H9 (cell line): Measurements from ENCODE around the gene TLE6. TPM values are rescaled to one million over a fixed set of nuclear protein-coding genes. Genes with fewer than 3 reads are reported as not detected.
A peak's percentile ranks its signal among the peaks of the same experiment; 100 is the strongest.

Experiments
- DNase-seq: peaks from one replicate; pipeline ENCODE4 v3.0.0-alpha.2; 2017
- H2AFZ ChIP-seq: one replicate; pipeline ENCODE4 v1.6.1; 2013; ENCODE audit warnings: mild to moderate bottlenecking, low read length, control low read depth, moderate library complexity
- H2AK5ac ChIP-seq: 2 replicates; pipeline ENCODE4 v1.6.1; 2013; ENCODE audit warnings: low read length, control low read depth, mixed read lengths; ENCODE audit not compliant: insufficient read length
- H2BK120ac ChIP-seq: one replicate; pipeline ENCODE4 v1.6.1; 2013; ENCODE audit warnings: low read depth, mild to moderate bottlenecking, low read length, control low read depth, inconsistent platforms; ENCODE audit not compliant: poor library complexity, severe bottlenecking
- H2BK12ac ChIP-seq: 2 replicates; pipeline ENCODE4 v1.6.1; 2013; ENCODE audit warnings: low read length, control low read depth, mixed read lengths, low read depth; ENCODE audit not compliant: insufficient read length
- H2BK15ac ChIP-seq: 2 replicates; pipeline ENCODE4 v1.6.1; 2013; ENCODE audit warnings: low read depth, low read length, control low read depth
- H2BK20ac ChIP-seq: one replicate; pipeline ENCODE4 v1.6.1; 2013; ENCODE audit warnings: low read depth, mild to moderate bottlenecking, low read length, control low read depth, inconsistent platforms; ENCODE audit not compliant: poor library complexity, severe bottlenecking
- H2BK5ac ChIP-seq: 2 replicates; pipeline ENCODE4 v1.6.1; 2013; ENCODE audit warnings: low read length, control low read depth, mixed read lengths; ENCODE audit not compliant: insufficient read length
- H3K14ac ChIP-seq: 2 replicates; pipeline ENCODE4 v1.6.1; 2013; ENCODE audit warnings: low read length, control low read depth; ENCODE audit not compliant: insufficient read depth
- H3K18ac ChIP-seq: 2 replicates; pipeline ENCODE4 v1.6.1; 2013; ENCODE audit warnings: low read depth, mild to moderate bottlenecking, mixed read lengths, low read length, control low read depth; ENCODE audit not compliant: insufficient read length
- H3K23ac ChIP-seq: 2 replicates; pipeline ENCODE4 v1.6.1; 2013; ENCODE audit warnings: low read length, control low read depth, mixed read lengths, low read depth; ENCODE audit not compliant: insufficient read length
- H3K23me2 ChIP-seq: 2 replicates; pipeline ENCODE4 v1.6.1; 2013; ENCODE audit warnings: low read depth, mild to moderate bottlenecking, mixed read lengths, low read length, control low read depth; ENCODE audit not compliant: insufficient read length, poor library complexity, severe bottlenecking
- H3K27ac ChIP-seq: 2 replicates; pipeline ENCODE4 v1.5.1; 2013; ENCODE audit warnings: low read length, control low read depth, mixed read lengths, low read depth; ENCODE audit not compliant: insufficient read length
- H3K27me3 ChIP-seq: 2 replicates; pipeline ENCODE4 v1.6.1; 2013; ENCODE audit warnings: low read length, control low read depth, inconsistent platforms; ENCODE audit not compliant: insufficient read depth
- H3K4ac ChIP-seq: 2 replicates; pipeline ENCODE4 v1.6.1; 2013; ENCODE audit warnings: low read depth, mild to moderate bottlenecking, control low read depth, inconsistent platforms, low read length, moderate library complexity
- H3K4me1 ChIP-seq: 2 replicates; pipeline ENCODE4 v1.6.1; 2013; ENCODE audit warnings: low read length, control low read depth, inconsistent platforms; ENCODE audit not compliant: insufficient read depth
- H3K4me2 ChIP-seq: 2 replicates; pipeline ENCODE4 v1.6.1; 2013; ENCODE audit warnings: low read length, control low read depth, mixed read lengths; ENCODE audit not compliant: insufficient read length, insufficient read depth
- H3K56ac ChIP-seq: 2 replicates; pipeline ENCODE4 v1.6.1; 2013; ENCODE audit warnings: low read depth, mild to moderate bottlenecking, mixed read lengths, low read length, control low read depth; ENCODE audit not compliant: insufficient read length
- H3K79me1 ChIP-seq: 2 replicates; pipeline ENCODE4 v1.6.1; 2013; ENCODE audit warnings: low read depth, mild to moderate bottlenecking, moderate library complexity, low read length, control low read depth, inconsistent platforms; ENCODE audit not compliant: insufficient read depth, poor library complexity, severe bottlenecking
- H3K79me2 ChIP-seq: 2 replicates; pipeline ENCODE4 v1.6.1; 2013; ENCODE audit warnings: low read length, control low read depth, inconsistent platforms; ENCODE audit not compliant: insufficient read depth
- H3K9ac ChIP-seq: 2 replicates; pipeline ENCODE4 v1.6.1; 2013; ENCODE audit warnings: low read length, control low read depth, mixed read lengths; ENCODE audit not compliant: insufficient read length; ENCODE audit errors: extremely low read depth
- H3K9me3 ChIP-seq: one replicate; pipeline ENCODE4 v1.6.1; 2013; ENCODE audit warnings: low read depth, low read length, inconsistent platforms; ENCODE audit not compliant: control insufficient read depth
- H3T11ph ChIP-seq: one replicate; pipeline ENCODE4 v1.6.1; 2013; ENCODE audit warnings: mild to moderate bottlenecking, low read length, control low read depth, inconsistent platforms
- H4K20me1 ChIP-seq: one replicate; pipeline ENCODE4 v1.6.1; 2013; ENCODE audit not compliant: control insufficient read depth, insufficient read length, insufficient read depth
- H4K5ac ChIP-seq: 2 replicates; pipeline ENCODE4 v1.6.1; 2013; ENCODE audit warnings: low read depth, mild to moderate bottlenecking, mixed read lengths, low read length, control low read depth; ENCODE audit not compliant: insufficient read length
- H4K8ac ChIP-seq: replicated peaks from 2 replicates; pipeline ENCODE4 v1.6.1; 2013; ENCODE audit warnings: low read length, control low read depth, mixed read lengths, low read depth; ENCODE audit not compliant: insufficient read length
- H4K91ac ChIP-seq: 2 replicates; pipeline ENCODE4 v1.6.1; 2013; ENCODE audit warnings: low read depth, mild to moderate bottlenecking, moderate library complexity, mixed read lengths, low read length, control low read depth; ENCODE audit not compliant: insufficient read length
- H3K27ac Mint-ChIP-seq, 3 experiments: 2 replicates in 2 of 3; 3 replicates in 1 of 3; pipeline ENCODE4 v1.8.0; 2020 to 2021; ENCODE audit warnings: mixed read lengths in 3 of 3, mild to moderate bottlenecking in 1 of 3, moderate library complexity in 1 of 3
- H3K27me3 Mint-ChIP-seq: 2 replicates; pipeline ENCODE4 v1.8.0; 2021; ENCODE audit warnings: low read depth, mild to moderate bottlenecking, moderate library complexity, mixed read lengths
- H3K36me3 Mint-ChIP-seq, 3 experiments: 2 replicates in 2 of 3; 3 replicates in 1 of 3; pipeline ENCODE4 v1.8.0; 2020 to 2021; ENCODE audit warnings: low read depth in 3 of 3, mixed read lengths in 3 of 3; ENCODE audit not compliant: insufficient read depth in 1 of 3
- H3K4me1 Mint-ChIP-seq, 2 experiments: 2 replicates each; pipeline ENCODE4 v1.8.0; 2020; ENCODE audit warnings: mixed read lengths in 2 of 2
- H3K4me3 Mint-ChIP-seq, 2 experiments: 2 replicates in 1 of 2; 3 replicates in 1 of 2; pipeline ENCODE4 v1.8.0; 2020 to 2021; ENCODE audit warnings: mild to moderate bottlenecking in 2 of 2, mixed read lengths in 2 of 2, moderate library complexity in 1 of 2
- H3K9me3 Mint-ChIP-seq, 2 experiments: 2 replicates in 1 of 2; 3 replicates in 1 of 2; pipeline ENCODE4 v1.8.0; 2020; ENCODE audit warnings: mild to moderate bottlenecking in 2 of 2, mixed read lengths in 2 of 2, moderate library complexity in 1 of 2
- WGBS: extraction: QIAGEN DNeasy Blood & Tissue Kit; methylation state at CpG from one replicate; pipeline ENCODE4 v1.1.7; 2013; ENCODE audit warnings: missing lambda C conversion rate, low lambda C conversion rate, mixed read lengths; ENCODE audit not compliant: insufficient read length; ENCODE audit errors: extremely low coverage; 5-methylcytosine and 5-hydroxymethylcytosine counted together
- total RNA-seq: library from RNA; stranded (reverse); gene quantifications from 2 replicates; pipeline ENCODE4 v1.2.1, GENCODE V29; 2021
- TF ChIP-seq, protein P1 (sequence below): fragments of 200-600 bp; sonication (generic); conservative IDR thresholded peaks from 3 replicates; pipeline ENCODE4 v1.8.0; 2021; ENCODE audit warnings: antibody characterized with exemption, mild to moderate bottlenecking

The TLE6 gene
- total RNA-seq, 1 experiment from 2014 or later, result 1.7 TPM

DNA sequence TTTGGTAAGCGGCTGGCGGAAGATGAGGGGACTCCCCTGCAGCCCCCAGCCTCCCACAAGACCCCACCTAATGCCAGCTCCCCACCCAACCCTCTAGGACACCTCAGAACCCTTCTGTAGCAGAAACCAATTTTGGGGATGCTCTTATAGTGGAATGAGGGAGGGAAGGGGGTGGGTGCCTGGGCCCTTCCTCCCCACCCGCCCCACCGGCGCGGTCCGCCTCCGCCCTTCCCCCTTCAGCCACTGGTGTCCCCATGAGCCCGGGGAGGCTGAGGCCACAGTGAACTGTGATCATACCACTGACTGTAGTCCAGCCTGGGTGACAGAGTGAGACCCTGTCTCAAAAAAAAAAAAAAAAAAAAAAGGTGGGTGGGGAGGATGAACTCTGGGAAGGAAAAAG, 16.2 kb downstream of the TLE6 start:
- Mint-ChIP-seq H3K9me3 (no peaks in the 10 kb centered on the region), H3K36me3 (no peaks in the 10 kb centered on the region; a peak in 1 of 7 replicates), H3K27ac (peak overlapping the region in 1 of 3 experiments; percentile 84; a peak in 1 of 7 replicates), H3K27me3 (peaks cover 41% of the 10 kb centered on the region), H3K4me3 (peak overlapping the region in 1 of 2 experiments; percentile 42; a peak in 1 of 5 replicates), H3K4me1 (peaks cover 10 to 27% of the 10 kb centered on the region in 2 experiments)
- H4K91ac ChIP-seq, result no peak overlapping the region
- H2BK5ac ChIP-seq, result no peak overlapping the region
- H2BK120ac ChIP-seq, result no peak overlapping the region
- H3K9ac ChIP-seq, result no peak overlapping the region
- H3K14ac ChIP-seq, result no peak overlapping the region
- H3K27me3 ChIP-seq, result no peaks in the 10 kb centered on the region
- no peak overlapping the region for H4K8ac ChIP-seq
- H3K9me3 ChIP-seq, result no peaks in the 10 kb centered on the region
- TF ChIP-seq, protein P1, sequence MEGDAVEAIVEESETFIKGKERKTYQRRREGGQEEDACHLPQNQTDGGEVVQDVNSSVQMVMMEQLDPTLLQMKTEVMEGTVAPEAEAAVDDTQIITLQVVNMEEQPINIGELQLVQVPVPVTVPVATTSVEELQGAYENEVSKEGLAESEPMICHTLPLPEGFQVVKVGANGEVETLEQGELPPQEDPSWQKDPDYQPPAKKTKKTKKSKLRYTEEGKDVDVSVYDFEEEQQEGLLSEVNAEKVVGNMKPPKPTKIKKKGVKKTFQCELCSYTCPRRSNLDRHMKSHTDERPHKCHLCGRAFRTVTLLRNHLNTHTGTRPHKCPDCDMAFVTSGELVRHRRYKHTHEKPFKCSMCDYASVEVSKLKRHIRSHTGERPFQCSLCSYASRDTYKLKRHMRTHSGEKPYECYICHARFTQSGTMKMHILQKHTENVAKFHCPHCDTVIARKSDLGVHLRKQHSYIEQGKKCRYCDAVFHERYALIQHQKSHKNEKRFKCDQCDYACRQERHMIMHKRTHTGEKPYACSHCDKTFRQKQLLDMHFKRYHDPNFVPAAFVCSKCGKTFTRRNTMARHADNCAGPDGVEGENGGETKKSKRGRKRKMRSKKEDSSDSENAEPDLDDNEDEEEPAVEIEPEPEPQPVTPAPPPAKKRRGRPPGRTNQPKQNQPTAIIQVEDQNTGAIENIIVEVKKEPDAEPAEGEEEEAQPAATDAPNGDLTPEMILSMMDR, result no peak
- peak overlapping the region; percentile 77 for H2BK20ac ChIP-seq
- no peak overlapping the region for H3K56ac ChIP-seq
- no peaks in the 10 kb centered on the region for H3K79me2 ChIP-seq
- no peak overlapping the region for H4K5ac ChIP-seq
- H3T11ph ChIP-seq, result no peak overlapping the region
- no CpG with 5 or more reads among the region's 9 CpGs for WGBS
- no peaks in the 10 kb centered on the region for H3K4me1 ChIP-seq
- DNase-seq, result no peak
- no peak overlapping the region for H3K27ac ChIP-seq
- no peaks in the 10 kb centered on the region for H3K23me2 ChIP-seq
- no peak overlapping the region for H2BK12ac ChIP-seq
- H3K4me2 ChIP-seq, result no peak overlapping the region
- H3K23ac ChIP-seq, result no peak overlapping the region
- H3K79me1 ChIP-seq, result no peaks in the 10 kb centered on the region
- no peak overlapping the region for H3K4ac ChIP-seq
- no peak overlapping the region for H2AK5ac ChIP-seq
- H2BK15ac ChIP-seq, result no peak overlapping the region
- no peak overlapping the region for H3K18ac ChIP-seq
- no peak overlapping the region for H2AFZ ChIP-seq
- no peaks in the 10 kb centered on the region for H4K20me1 ChIP-seq
